IMR-90 (cell line): ENCODE results near the gene LMO4.

Experiments
- BHLHE40 ChIP-seq: fragments of 150-350 bp; IDR thresholded peaks from 2 replicates; pipeline ENCODE4 v1.6.1; 2016; ENCODE audit warnings: mild to moderate bottlenecking, low read depth, low read length
- CTCF ChIP-seq: conservative IDR thresholded peaks from 2 replicates; pipeline ENCODE4 v1.5.1; 2012; ENCODE audit warnings: mild to moderate bottlenecking, low read depth, low read length, improper control_type of control experiment
- POLR2A ChIP-seq: IDR thresholded peaks from 2 replicates; pipeline ENCODE4 v1.6.1; 2012; ENCODE audit warnings: mild to moderate bottlenecking, low read depth, low read length

- TF ChIP-seq CTCF (no peak), POLR2A (no peak), BHLHE40 (no peak)
Measured at GRCh38 chr1:87299661-87300060, 29.0 kb upstream of the LMO4 start.
